ENCODE data around the gene NME3. TPM values are rescaled to one million over a fixed set of nuclear protein-coding genes. Genes with fewer than 3 reads are reported as not detected.

The NME3 gene
- total RNA-seq, 1 donor from 2014 or later = 15.6 TPM

DNA sequence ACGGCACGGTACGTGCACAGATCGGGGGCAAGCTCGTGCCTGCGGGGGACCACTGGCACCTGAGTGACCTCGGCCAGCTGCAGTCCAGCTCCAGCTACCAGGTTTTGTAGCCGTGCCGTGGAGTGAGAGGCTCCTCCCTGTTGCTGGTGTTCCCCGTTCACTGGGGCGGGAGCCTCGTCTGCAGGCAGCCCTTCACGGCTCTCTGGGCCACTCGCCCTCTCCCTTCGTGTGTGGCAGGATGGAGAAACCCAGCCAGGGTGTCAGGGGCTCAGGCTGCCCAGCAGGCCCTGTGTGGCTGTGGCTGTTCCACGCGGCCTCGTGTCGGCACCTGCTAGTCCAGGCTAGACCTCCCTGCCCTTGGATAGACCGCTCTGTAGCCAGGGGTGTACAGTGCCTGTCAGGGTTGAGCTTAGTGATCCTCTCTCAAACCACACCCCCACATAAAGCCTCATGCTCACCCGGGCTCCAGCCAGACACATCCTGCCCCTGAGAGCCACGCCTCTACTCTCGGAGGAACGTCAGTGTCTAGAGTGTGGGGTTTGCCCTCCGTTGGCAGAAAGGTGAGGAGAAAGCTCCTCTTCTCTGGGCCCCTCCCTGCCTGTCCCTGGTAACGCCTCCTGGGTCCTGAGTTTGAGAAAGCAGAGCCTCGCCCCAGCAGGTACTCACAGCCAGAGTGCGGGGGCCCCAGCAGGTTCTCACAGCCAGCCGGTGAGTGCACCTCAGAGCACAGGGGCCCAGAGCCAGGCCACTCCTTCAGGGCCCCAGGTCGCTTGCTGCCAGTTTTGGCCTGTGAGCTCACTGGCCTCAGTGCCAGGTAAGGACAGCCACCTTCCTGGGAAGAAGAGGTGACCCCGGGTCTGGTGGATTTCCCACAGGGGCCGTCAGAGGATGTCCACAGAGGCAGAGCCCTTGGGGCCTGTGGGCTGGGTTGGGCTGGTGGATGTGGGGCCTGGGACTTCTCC is 27.7 kb downstream of the NME3 start:
- no peak overlapping the region for H3K27ac Mint-ChIP-seq
- no peaks in the 10 kb centered on the region for H3K9me3 Mint-ChIP-seq
- H3K36me3 ChIP-seq = no peaks in the 10 kb centered on the region
- peaks cover 17% of the 10 kb centered on the region for H3F3A ChIP-seq (ENCODE audit: low read depth)
- no peak overlapping the region for H3K4me3 ChIP-seq
- H3K4me1 ChIP-seq = no peaks in the 10 kb centered on the region
- H2AFZ ChIP-seq (replicated peaks) = no peak overlapping the region
- H3K4me3 Mint-ChIP-seq = no peak overlapping the region
- TF ChIP-seq, protein P1, sequence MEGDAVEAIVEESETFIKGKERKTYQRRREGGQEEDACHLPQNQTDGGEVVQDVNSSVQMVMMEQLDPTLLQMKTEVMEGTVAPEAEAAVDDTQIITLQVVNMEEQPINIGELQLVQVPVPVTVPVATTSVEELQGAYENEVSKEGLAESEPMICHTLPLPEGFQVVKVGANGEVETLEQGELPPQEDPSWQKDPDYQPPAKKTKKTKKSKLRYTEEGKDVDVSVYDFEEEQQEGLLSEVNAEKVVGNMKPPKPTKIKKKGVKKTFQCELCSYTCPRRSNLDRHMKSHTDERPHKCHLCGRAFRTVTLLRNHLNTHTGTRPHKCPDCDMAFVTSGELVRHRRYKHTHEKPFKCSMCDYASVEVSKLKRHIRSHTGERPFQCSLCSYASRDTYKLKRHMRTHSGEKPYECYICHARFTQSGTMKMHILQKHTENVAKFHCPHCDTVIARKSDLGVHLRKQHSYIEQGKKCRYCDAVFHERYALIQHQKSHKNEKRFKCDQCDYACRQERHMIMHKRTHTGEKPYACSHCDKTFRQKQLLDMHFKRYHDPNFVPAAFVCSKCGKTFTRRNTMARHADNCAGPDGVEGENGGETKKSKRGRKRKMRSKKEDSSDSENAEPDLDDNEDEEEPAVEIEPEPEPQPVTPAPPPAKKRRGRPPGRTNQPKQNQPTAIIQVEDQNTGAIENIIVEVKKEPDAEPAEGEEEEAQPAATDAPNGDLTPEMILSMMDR (IDR thresholded peaks at IDR 0.05) = no peak
- no peak for TF ChIP-seq EZH2phosphoT487 (IDR thresholded peaks at IDR 0.05)
- no peak for TF ChIP-seq EZH2 (IDR thresholded peaks at IDR 0.05)
- H3K36me3 Mint-ChIP-seq = peaks cover 4% of the 10 kb centered on the region
- H3K9me3 ChIP-seq (ENCODE audit: low read depth) = no peaks in the 10 kb centered on the region
- no peak overlapping the region for H3K9ac ChIP-seq
- DNase-seq (ENCODE audit: low spot score) = no peak
- no peak overlapping the region for H3K27ac ChIP-seq
- no peaks in the 10 kb centered on the region for H4K20me1 ChIP-seq (ENCODE audit: low read depth)
- no peak overlapping the region for H3K4me2 ChIP-seq
- no peaks in the 10 kb centered on the region for H3K4me1 Mint-ChIP-seq
- H3K79me2 ChIP-seq (ENCODE audit: low read depth) = no peaks in the 10 kb centered on the region
- no peaks in the 10 kb centered on the region for H3K27me3 ChIP-seq
- no peaks in the 10 kb centered on the region for H3K27me3 Mint-ChIP-seq (ENCODE audit: insufficient read depth, low read depth)

DNA sequence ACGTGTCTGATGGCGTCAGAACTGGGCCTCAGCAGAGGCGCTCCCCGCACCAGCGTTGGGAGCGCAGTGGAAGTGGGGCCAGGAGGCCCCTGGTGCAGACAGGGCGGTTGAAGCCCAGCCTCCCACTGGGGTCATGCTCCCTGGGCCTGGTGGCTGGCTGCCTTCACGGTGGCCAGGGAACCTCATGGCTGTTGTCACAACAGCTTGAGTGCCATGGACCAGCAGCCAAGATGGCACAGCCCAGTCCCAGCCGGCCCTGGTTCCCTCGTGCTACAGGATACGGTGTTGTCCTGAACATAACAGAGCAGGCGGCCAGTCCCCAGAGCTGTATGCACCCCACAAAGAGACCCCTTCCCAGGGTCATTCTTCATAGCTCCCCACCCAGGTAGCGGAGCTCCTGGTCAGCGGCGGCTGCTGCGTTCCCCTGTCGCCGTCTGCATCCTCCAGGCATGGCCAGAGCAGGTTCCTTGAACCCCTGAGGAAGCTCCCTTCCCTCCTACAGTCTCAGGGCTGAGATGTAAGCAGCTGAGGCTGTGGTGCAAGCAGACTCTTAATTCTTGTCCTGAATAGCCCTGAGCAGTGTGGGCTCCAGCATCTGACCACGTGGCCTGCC is 29.7 kb downstream of the NME3 start:
- TF ChIP-seq EZH2phosphoT487 (IDR thresholded peaks at IDR 0.05) (no peak), EZH2 (IDR thresholded peaks at IDR 0.05) (no peak)
- TF ChIP-seq, protein P1 (IDR thresholded peaks at IDR 0.05) = no peak
- no peaks in the 10 kb centered on the region for H3K27me3 ChIP-seq
- Mint-ChIP-seq H3K9me3 (no peaks in the 10 kb centered on the region), H3K27me3 (ENCODE audit: insufficient read depth, low read depth) (no peaks in the 10 kb centered on the region), H3K4me1 (no peaks in the 10 kb centered on the region), H3K36me3 (peaks cover 2% of the 10 kb centered on the region), H3K27ac (no peak overlapping the region), H3K4me3 (no peak overlapping the region)
- no peak overlapping the region for H3K4me2 ChIP-seq
- H3K4me1 ChIP-seq = no peaks in the 10 kb centered on the region
- no peak overlapping the region for H2AFZ ChIP-seq (replicated peaks)
- no peak overlapping the region for H3K4me3 ChIP-seq
- H3K9me3 ChIP-seq (ENCODE audit: low read depth) = no peaks in the 10 kb centered on the region
- peaks cover 35% of the 10 kb centered on the region for H3F3A ChIP-seq (ENCODE audit: low read depth)
- no peak for DNase-seq (ENCODE audit: low spot score)
- no peaks in the 10 kb centered on the region for H4K20me1 ChIP-seq (ENCODE audit: low read depth)
- H3K36me3 ChIP-seq = no peaks in the 10 kb centered on the region
- H3K9ac ChIP-seq = no peak overlapping the region
- H3K79me2 ChIP-seq (ENCODE audit: low read depth) = no peaks in the 10 kb centered on the region
- H3K27ac ChIP-seq = no peak overlapping the region

DNA sequence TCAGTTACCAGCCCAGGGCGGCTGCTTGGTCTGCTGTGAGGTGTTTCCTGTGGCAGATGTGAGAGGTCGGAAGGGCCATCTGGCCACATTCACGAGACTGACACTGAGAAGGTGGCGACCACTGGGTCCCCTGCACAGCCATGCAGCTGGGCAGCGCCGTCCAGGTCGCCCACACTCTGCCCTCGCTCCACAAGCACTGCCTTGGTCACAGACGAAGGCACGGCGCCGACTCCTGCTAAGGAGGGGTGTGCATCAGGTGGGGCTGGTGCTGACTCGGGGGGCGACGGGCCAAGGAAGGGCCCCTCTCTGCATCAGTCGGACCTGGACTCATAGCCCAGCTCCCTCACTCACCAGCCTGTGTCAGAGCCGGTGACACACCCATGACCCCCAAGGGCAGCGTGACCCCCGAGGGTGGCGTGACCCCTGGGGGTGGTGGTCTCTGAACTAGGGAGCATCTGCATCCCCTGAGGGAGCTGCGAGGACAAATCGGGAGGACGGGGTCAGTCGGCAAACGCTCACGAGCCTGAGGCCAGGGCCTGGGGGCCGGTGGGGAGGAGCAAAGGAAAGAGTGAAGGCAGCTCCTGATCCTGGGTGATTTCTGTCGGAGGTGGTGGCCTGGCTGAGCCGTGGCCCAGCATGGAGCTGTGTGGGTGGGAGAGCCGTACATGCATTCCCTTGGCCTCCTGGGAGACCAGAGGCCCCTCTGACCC is 30.4 kb downstream of the NME3 start:
- Mint-ChIP-seq H3K9me3 (no peaks in the 10 kb centered on the region), H3K27ac (no peak overlapping the region)
- TF ChIP-seq, protein P1 (IDR thresholded peaks at IDR 0.05) = no peak
- TF ChIP-seq EZH2phosphoT487 (IDR thresholded peaks at IDR 0.05) = no peak

More for the DNA sequence above, 30.4 kb downstream of the NME3 start:
- H3K4me1 Mint-ChIP-seq = no peaks in the 10 kb centered on the region
- Histone ChIP-seq H3K79me2 (ENCODE audit: low read depth) (no peaks in the 10 kb centered on the region), H4K20me1 (ENCODE audit: low read depth) (no peaks in the 10 kb centered on the region), H3K9ac (no peak overlapping the region), H3K4me1 (no peaks in the 10 kb centered on the region), H2AFZ (replicated peaks) (no peak overlapping the region), H3K4me3 (no peak overlapping the region), H3K27ac (no peak overlapping the region), H3K27me3 (no peaks in the 10 kb centered on the region), H3K9me3 (ENCODE audit: low read depth) (no peaks in the 10 kb centered on the region), H3K36me3 (no peaks in the 10 kb centered on the region), H3F3A (ENCODE audit: low read depth) (peaks cover 42% of the 10 kb centered on the region), H3K4me2 (no peak overlapping the region)
- no peak overlapping the region for H3K4me3 Mint-ChIP-seq
- no peak for DNase-seq (ENCODE audit: low spot score)
- H3K27me3 Mint-ChIP-seq (ENCODE audit: insufficient read depth, low read depth) = no peaks in the 10 kb centered on the region
- H3K36me3 Mint-ChIP-seq = peaks cover 2% of the 10 kb centered on the region

Measured in neural progenitor cell (in vitro differentiated cells).